ENCODE results near the gene UNC45B. TPM values are rescaled to one million over a fixed set of nuclear protein-coding genes. Genes with fewer than 3 reads are reported as not detected.

UNC45B gene
- total and polyA plus RNA-seq, 2 of the 8 experiments (the other 6 are each of a cell fraction or from before 2014, with no cell fraction given) = 0.06 to 0.15 TPM

GRCh38 chr17:35141681-35142466 is 5.7 kb upstream of the UNC45B start, which contains the start of gene NLE1:
TSS of gene NLE1 (minus strand) at chr17:35142303. CDS start at chr17:35142275, 28 bp downstream.
- ChIA-PET CTCF (ENCODE audit: partially characterized antibody) (interaction anchor here (0.6 to 1.5 kb wide), 13 partner anchors 11 to 445 kb away, joined by 3 to 8 read pairs (median 3); partner anchors contain the start of genes AP2B1, FNDC8 and RAD51D), POLR2A (ENCODE audit: partially characterized antibody) (interaction anchor here (0.8 to 6.8 kb wide), 9 partner anchors 13 to 395 kb away, joined by 3 to 84 read pairs (median 5); partner anchors contain the start of genes RAD51D and SLFN12)
- peak within 1 kb of the TSS; percentile 40 for H2BK120ac ChIP-seq (replicated peaks; ENCODE audit: low read depth, low read length)
- DNase-seq (ENCODE audit: low read depth in 1 of 2, low spot score in 2 of 2) (peak; percentile 66 to 98), FAIRE-seq (no peak)
- H3K27ac ChIP-seq (ENCODE audit: low read depth, low read length) = peak within 1 kb of the TSS; percentile 16; the same call in 1 of the 2 replicates
- H4K5ac ChIP-seq (ENCODE audit: insufficient read length, low read depth, low read length) = peak within 1 kb of the TSS; percentile 81
- no peaks in the 10 kb centered on the region for H3K27me3 ChIP-seq (replicated peaks in 1 of 4; ENCODE audit: control insufficient read depth in 3 of 4, extremely low read depth in 1 of 4, insufficient read depth in 3 of 4, low read length in 3 of 4)
- H2BK5ac ChIP-seq (ENCODE audit: low read depth, low read length) = peak within 1 kb of the TSS; percentile 95; the same call in 1 of the 2 replicates
- no peaks in the 10 kb centered on the region; a peak in 1 of 7 replicates for H3K4me1 ChIP-seq (replicated peaks in 1 of 4; ENCODE audit: control insufficient read depth in 3 of 4, insufficient read depth in 4 of 4, low read length in 3 of 4)
- peak within 1 kb of the TSS; percentile 95 for H4K8ac ChIP-seq (ENCODE audit: extremely low read depth, insufficient read depth, low read length)
- peak within 1 kb of the TSS; percentile 68; the same call in 1 of the 2 replicates for H2AK5ac ChIP-seq (ENCODE audit: low read depth, low read length)
- H3K23me2 ChIP-seq (ENCODE audit: low read depth, low read length) = no peaks in the 10 kb centered on the region
- no peaks in the 10 kb centered on the region for H3K79me1 ChIP-seq (ENCODE audit: low read depth, low read length)
- no peak within 1 kb of the TSS for H2BK20ac ChIP-seq (ENCODE audit: low read length)
- 0 out of 2 replicates have a peak within 1 kb of the TSS, but pooled peaks have one; percentile 50 for H2BK12ac ChIP-seq (ENCODE audit: low read depth, low read length)
- peak within 1 kb of the TSS; percentile 74 for H3K56ac ChIP-seq (replicated peaks; ENCODE audit: insufficient read length, low read depth, low read length)
- H3K9me3 ChIP-seq (ENCODE audit: insufficient read depth in 2 of 2, low read depth in 1 of 2, low read length in 1 of 2) = no peaks in the 10 kb centered on the region
- no peak within 1 kb of the TSS for H2BK15ac ChIP-seq (ENCODE audit: low read length)
- H2AFZ ChIP-seq (ENCODE audit: low read length) = peak within 1 kb of the TSS; percentile 77; the same call in 1 of the 2 replicates
- WGBS, 2 experiments (ENCODE audit: extremely low coverage in 1 of 2, insufficient coverage in 1 of 2, insufficient read length in 1 of 2, insufficient replicate concordance in 2 of 2, low coverage in 1 of 2, low lambda C conversion rate in 2 of 2, missing lambda C conversion rate in 1 of 2) = 0% methylated on average over 43 of the region's 65 CpGs; no CpG with 5 or more reads in 1 of the 2 experiments
- no peak within 1 kb of the TSS for H3K14ac ChIP-seq (ENCODE audit: insufficient read length)
- H3K4ac ChIP-seq (replicated peaks; ENCODE audit: insufficient read length, low read depth, low read length) = peak within 1 kb of the TSS; percentile 98
- peak within 1 kb of the TSS; percentile 83; the same call in 1 of the 2 replicates for H3K18ac ChIP-seq (ENCODE audit: extremely low read depth, low read length)
- H3K4me3 ChIP-seq (ENCODE audit: extremely low read depth in 1 of 4, insufficient read depth in 2 of 4, low read depth in 3 of 4, low read length in 4 of 4) = peak within 1 kb of the TSS; percentile 80 to 100 (median 92)
- peak within 1 kb of the TSS; percentile 96 for H4K91ac ChIP-seq (replicated peaks; ENCODE audit: insufficient read length, low read length)
- H3K23ac ChIP-seq (ENCODE audit: insufficient read length) = no peak within 1 kb of the TSS
- H3K9ac ChIP-seq (replicated peaks in 1 of 4; ENCODE audit: extremely low read depth in 1 of 4, low read depth in 3 of 4, low read length in 3 of 4) = peak within 1 kb of the TSS; percentile 55 to 95 (median 86)
- H4K20me1 ChIP-seq (replicated peaks in 1 of 2; ENCODE audit: control insufficient read depth in 1 of 2, insufficient read depth in 2 of 2, low read length in 2 of 2) = peaks cover 0 to 4% of the 10 kb centered on the region in 2 experiments
- H3K36me3 ChIP-seq (ENCODE audit: control insufficient read depth in 2 of 4, insufficient read depth in 4 of 4, low read length in 3 of 4) = peaks cover 16 to 31% (median 28%) of the 10 kb centered on the region in 4 experiments
- peak within 1 kb of the TSS; percentile 83 to 85 for H3K4me2 ChIP-seq (ENCODE audit: insufficient read depth in 1 of 2, low read depth in 2 of 2, low read length in 2 of 2)
- peaks cover 0 to 24% of the 10 kb centered on the region in 2 experiments; a peak in 3 of 4 replicates for H3K79me2 ChIP-seq (ENCODE audit: control insufficient read depth in 1 of 2, insufficient read depth in 2 of 2, low read length in 2 of 2)
- peak; percentile 97 for TF ChIP-seq MAX (IDR thresholded peaks at IDR 0.05)
- TF ChIP-seq KDM4A (IDR thresholded peaks at IDR 0.05; ENCODE audit: low read depth, low read length, severe bottlenecking) = peak; percentile 23
- peak; percentile 38; the same call in 1 of the 2 replicates for TF ChIP-seq JUND (IDR thresholded peaks at IDR 0.05; ENCODE audit: low read length)
- 0 out of 2 replicates have a peak, but pooled peaks have one; percentile 12 for TF ChIP-seq CREB1 (IDR thresholded peaks at IDR 0.05)
- no peak for TF ChIP-seq BCL11A (IDR thresholded peaks at IDR 0.05; ENCODE audit: low read depth in 2 of 2, low read length in 2 of 2)
- TF ChIP-seq ASH2L (IDR thresholded peaks at IDR 0.05; ENCODE audit: low read length) = peak; percentile 69
- TF ChIP-seq TAF7 (optimal IDR thresholded peaks at IDR 0.05; ENCODE audit: borderline replicate concordance, low read depth, low read length) = peak; percentile 60
- TF ChIP-seq BACH1 (IDR thresholded peaks at IDR 0.05; ENCODE audit: low read length) = peak; percentile 85
- TF ChIP-seq YY1 (IDR thresholded peaks at IDR 0.05; ENCODE audit: low read depth, low read length) = peak; percentile 89
- TF ChIP-seq SIN3A (conservative IDR thresholded peaks at IDR 0.05 in 1 of 2, IDR thresholded peaks at IDR 0.05 in 1 of 2; ENCODE audit: low read depth in 1 of 2, low read length in 2 of 2) = peak; percentile 85 to 89; a peak in 2 of 4 replicates
- peak in 1 of 2 experiments; percentile 77; a peak in 2 of 3 replicates for TF ChIP-seq POLR2A (IDR thresholded peaks at IDR 0.05; ENCODE audit: control extremely low read depth in 1 of 2, low read depth in 2 of 2, low read length in 2 of 2)
